Stimulated activated CD4-positive, alpha-beta T cell treated with anti-CD3 and anti-CD28 coated beads, Interleukin-4, amount 100 ng/mL, for 48 hours (primary cell): ENCODE results near the gene KRT10.
"Not testable (repeated sequence)": the region's sequence is repeated elsewhere in the genome, so short reads cannot be mapped to it uniquely, and the experiment has no call there.

Experiments
- DNase-seq, 2 donors: peaks; one replicate each; pipeline ENCODE4 v3.0.0-alpha.2; 2020; ENCODE audit warnings: low read depth in 2 of 2

KRT10 gene

GRCh38 chr17:40822132-40822812 lies at the start of gene KRT10:
Gene KRT10, minus strand, starts transcription at chr17:40822614. Its CDS starts 29 bp downstream, at chr17:40822585.
- no peak for DNase-seq

- no peak for DNase-seq
These were observed 48.9 kb upstream of the KRT10 start for GRCh38 chr17:40871316-40871715.

- DNase-seq: no peak
These were observed 47.7 kb upstream of the KRT10 start for GRCh38 chr17:40870136-40870535.

GRCh38 chr17:40866838-40867237 lies 44.4 kb upstream of the KRT10 start, which contains the start of gene KRT12:
Gene KRT12, minus strand, starts transcription at chr17:40867223. Its CDS starts 37 bp downstream, at chr17:40867186.
- DNase-seq: no peak

- no peak for DNase-seq
These were observed 42.4 kb upstream of the KRT10 start for GRCh38 chr17:40864661-40865390.

- no peak for DNase-seq
These were observed 40.7 kb upstream of the KRT10 start for GRCh38 chr17:40862985-40863733.

- no peak for DNase-seq
These were observed 37.1 kb upstream of the KRT10 start for GRCh38 chr17:40859536-40859935.

GRCh38 chr17:40858667-40859066 lies 36.3 kb upstream of the KRT10 start:
- DNase-seq: not testable (repeated sequence)

- no peak for DNase-seq
These were observed 35.1 kb upstream of the KRT10 start for GRCh38 chr17:40857535-40857934.

- no peak for DNase-seq
These were observed 31.9 kb upstream of the KRT10 start for GRCh38 chr17:40854175-40854814.

GRCh38 chr17:40852364-40852763 lies 29.9 kb upstream of the KRT10 start:
- no peak for DNase-seq

GRCh38 chr17:40850293-40850972 lies 28.0 kb upstream of the KRT10 start:
- no peak for DNase-seq

- DNase-seq: no peak
These were observed 27.3 kb upstream of the KRT10 start for GRCh38 chr17:40849723-40850122.

GRCh38 chr17:40848583-40849235 lies 26.3 kb upstream of the KRT10 start:
- no peak for DNase-seq

- no peak for DNase-seq
These were observed 24.2 kb upstream of the KRT10 start for GRCh38 chr17:40846515-40847144.

- no peak for DNase-seq
These were observed 22.3 kb upstream of the KRT10 start for GRCh38 chr17:40844671-40845107.

GRCh38 chr17:40843242-40843641 lies 20.8 kb upstream of the KRT10 start:
- no peak for DNase-seq

GRCh38 chr17:40841246-40841645 lies 18.8 kb upstream of the KRT10 start:
- no peak for DNase-seq

GRCh38 chr17:40839194-40839593 lies 16.8 kb upstream of the KRT10 start:
- DNase-seq: no peak

GRCh38 chr17:40836020-40836419 lies 13.6 kb upstream of the KRT10 start:
- DNase-seq: no peak
